ENCODE measurements around the gene PATZ1.

Gene PATZ1

GRCh38 chr22:31313366-31314147 lies 32.6 kb downstream of the PATZ1 start:
- DNase-seq, result peak; percentile 69

- no peak for DNase-seq
Measured at GRCh38 chr22:31308181-31308580, 38.0 kb downstream of the PATZ1 start.

- no peak for DNase-seq
Measured at GRCh38 chr22:31305194-31305593, 41.0 kb downstream of the PATZ1 start.

GRCh38 chr22:31302537-31302936 lies 43.6 kb downstream of the PATZ1 start:
- DNase-seq, result no peak

- no peak for DNase-seq
Measured at GRCh38 chr22:31302006-31302405, 44.1 kb downstream of the PATZ1 start.

- no peak for DNase-seq
Measured at GRCh38 chr22:31300896-31301295, 45.2 kb downstream of the PATZ1 start.

- DNase-seq, result no peak
Measured at GRCh38 chr22:31295831-31296657, 50.1 kb downstream of the PATZ1 start.

- no peak for DNase-seq
Measured at GRCh38 chr22:31295360-31295759, 50.8 kb downstream of the PATZ1 start.

GRCh38 chr22:31292236-31292989 lies 53.7 kb downstream of the PATZ1 start, which contains the start of gene PIK3IP1:
Gene PIK3IP1, minus strand, starts transcription at chr22:31292488. Its CDS starts 144 bp downstream, at chr22:31292344.
- peak; percentile 89 for DNase-seq

GRCh38 chr22:31291481-31292235 lies 54.5 kb downstream of the PATZ1 start:
- DNase-seq, result peak; percentile 42

GRCh38 chr22:31290494-31291471 lies 55.4 kb downstream of the PATZ1 start:
- peak; percentile 96 for DNase-seq

GRCh38 chr22:31289344-31289743 lies 56.8 kb downstream of the PATZ1 start:
- peak; percentile 40 for DNase-seq

GRCh38 chr22:31288496-31289240 lies 57.5 kb downstream of the PATZ1 start:
- DNase-seq, result no peak

- DNase-seq, result no peak
Measured at GRCh38 chr22:31287818-31288495, 58.2 kb downstream of the PATZ1 start.

GRCh38 chr22:31286360-31287255 lies 59.5 kb downstream of the PATZ1 start:
- DNase-seq, result peak; percentile 84

GRCh38 chr22:31284281-31285155 lies 61.6 kb downstream of the PATZ1 start:
- no peak for DNase-seq

GRCh38 chr22:31282748-31283468 lies 63.2 kb downstream of the PATZ1 start:
- no peak for DNase-seq
